Amygdala (tissue), 56 donors: ENCODE data around the gene PPP4R3C.
"Not testable (repeated sequence)": the region's sequence is repeated elsewhere in the genome, so short reads cannot be mapped to it uniquely, and the experiment has no call there.

ENCODE experiments used
- DNase-seq, 56 donors: peaks; one replicate each; lab custom pipeline; 2025; lab: John Stamatoyannopoulos, UW

The PPP4R3C gene

DNA sequence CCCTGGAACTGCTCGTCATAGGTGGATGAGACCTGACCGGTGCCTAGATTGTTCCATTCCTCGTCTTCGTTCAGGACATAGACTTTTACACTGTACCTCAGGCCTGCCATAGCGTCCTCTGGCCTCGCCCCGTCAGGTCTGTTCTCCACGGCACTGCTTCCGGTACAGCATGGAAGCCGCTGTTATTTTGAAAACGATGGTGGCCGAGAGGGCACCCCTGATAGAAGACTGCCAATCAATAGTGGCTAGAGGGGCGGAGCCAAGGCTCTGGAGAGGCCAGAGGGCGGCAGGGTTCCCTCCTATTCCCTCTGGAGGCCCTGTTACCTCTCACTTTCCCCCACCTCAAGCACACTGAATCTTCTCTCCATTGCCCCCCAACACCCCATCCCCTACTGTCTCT is at the start of gene PPP4R3C:
Gene PPP4R3C (minus strand): TSS at position 155 of the 400 bp plus-strand sequence. CDS start 45 bp downstream, at position 110.
- no peak for DNase-seq

DNA sequence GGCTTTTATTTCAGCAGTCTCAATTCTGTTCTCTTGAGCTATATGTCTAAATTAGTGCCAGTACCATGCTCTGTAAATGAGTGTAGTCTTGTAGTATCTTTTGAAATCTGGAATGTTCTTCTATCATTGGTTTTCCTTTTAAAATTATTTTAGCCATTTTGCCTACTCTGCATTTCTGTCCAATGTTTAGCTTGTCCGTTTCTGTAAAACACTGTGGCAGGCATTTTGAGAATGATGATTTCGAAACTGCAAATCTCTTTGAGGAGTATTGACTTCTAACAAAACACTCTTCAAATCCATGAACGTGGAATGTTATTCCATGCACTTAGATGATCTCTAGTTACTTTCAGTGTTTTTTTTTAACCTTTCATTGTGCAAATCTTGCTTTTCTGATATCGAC is 28.3 kb upstream of the PPP4R3C start:
- DNase-seq = no peak

DNA sequence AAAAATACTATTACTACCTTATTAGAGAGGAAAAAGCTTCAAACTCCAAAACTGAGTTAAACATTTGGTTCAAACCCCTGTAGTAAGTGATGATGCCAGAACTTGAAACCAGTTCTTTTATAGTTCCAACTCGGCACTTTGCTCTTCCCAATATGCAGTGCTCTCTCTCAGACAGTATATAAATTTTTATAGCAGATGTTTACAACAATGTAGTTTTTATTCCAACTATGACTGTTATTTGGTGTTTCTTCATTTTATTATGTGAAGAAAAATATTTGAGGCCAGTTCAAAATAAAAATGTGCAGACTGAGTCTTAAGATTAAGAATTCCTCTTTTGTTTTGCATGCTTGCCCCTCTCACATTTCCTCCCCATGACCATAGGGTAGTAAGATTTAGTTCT is 2.9 kb upstream of the PPP4R3C start:
- no peak for DNase-seq

DNA sequence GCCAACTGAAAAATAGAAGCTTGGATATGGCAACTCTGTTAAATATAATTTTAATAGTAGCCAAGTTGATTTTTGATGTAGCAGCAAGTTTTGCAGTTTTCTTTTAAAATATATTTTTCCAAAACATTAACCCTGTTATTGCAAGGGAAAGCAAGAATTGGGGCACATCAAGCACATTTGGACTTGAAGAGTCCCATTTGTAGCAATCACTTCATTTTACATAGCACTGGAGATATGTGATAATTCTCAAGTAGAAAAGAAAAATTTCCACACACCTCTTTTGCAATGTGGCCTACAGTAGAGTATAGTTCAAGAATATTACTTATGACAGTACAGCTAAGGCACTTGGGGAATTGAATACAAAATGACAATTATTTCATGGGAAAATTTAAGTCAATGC is 1.9 kb upstream of the PPP4R3C start:
- no peak for DNase-seq

DNA sequence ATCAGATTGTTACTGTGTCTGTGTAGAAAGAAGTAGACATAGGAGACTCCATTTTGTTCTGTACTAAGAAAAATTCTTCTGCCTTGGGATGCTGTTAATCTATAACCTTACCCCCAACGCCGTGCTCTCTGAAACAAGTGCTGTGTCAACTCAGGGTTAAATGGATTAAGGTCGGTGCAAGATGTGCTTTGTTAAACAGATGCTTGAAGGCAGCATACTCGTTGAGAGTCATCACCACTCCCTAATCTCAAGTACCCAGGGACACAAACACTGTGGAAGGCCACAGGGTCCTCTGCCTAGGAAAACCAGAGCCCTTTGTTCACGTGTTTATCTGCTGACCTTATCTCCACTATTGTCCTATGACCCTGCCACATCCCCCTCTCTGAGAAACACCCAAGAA is 4.0 kb downstream of the PPP4R3C start:
- DNase-seq = not testable (repeated sequence)

GRCh38 chrX:27458544-27458943 is 4.6 kb downstream of the PPP4R3C start:
- DNase-seq = not testable (repeated sequence)

DNA sequence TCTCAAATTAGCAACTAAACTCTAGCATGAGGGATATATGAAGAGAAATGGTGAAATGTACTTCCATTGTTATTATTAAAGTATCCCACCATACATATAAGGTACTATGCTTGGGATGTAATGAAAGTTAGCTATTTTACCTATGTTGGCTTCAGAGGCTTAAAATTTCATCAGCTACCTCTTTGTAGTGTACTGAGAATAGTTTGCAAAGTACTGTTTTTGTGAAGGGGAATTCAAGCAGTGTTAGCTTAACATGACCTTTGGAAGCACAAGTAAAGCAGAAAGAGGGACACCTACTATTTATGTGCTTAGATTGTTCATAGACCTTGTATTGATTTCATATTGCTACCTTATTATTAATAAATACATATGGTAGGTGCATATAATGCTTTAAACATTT is 11.8 kb downstream of the PPP4R3C start:
- no peak for DNase-seq

DNA sequence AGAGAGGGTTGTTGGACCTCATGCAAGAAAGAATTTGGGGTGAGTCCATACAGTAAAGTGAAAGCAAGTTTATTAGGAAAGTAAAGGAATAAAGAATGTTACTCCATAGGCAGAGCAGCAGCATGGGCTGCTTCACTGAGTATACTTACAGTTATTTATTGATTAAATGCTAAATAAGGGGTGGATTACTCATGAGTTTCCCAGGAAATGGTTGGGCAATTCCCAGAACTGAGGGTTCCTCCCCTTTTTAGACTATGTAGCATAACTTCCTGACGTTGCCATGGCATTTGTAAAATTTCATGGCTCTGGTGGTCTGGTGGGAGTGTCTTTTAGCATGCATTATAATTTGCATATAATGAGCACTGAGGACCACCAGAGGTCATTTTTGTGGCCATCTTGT is 16.7 kb downstream of the PPP4R3C start:
- DNase-seq = no peak

- no peak for DNase-seq
Measured at GRCh38 chrX:27445438-27445837, 17.7 kb downstream of the PPP4R3C start.

DNA sequence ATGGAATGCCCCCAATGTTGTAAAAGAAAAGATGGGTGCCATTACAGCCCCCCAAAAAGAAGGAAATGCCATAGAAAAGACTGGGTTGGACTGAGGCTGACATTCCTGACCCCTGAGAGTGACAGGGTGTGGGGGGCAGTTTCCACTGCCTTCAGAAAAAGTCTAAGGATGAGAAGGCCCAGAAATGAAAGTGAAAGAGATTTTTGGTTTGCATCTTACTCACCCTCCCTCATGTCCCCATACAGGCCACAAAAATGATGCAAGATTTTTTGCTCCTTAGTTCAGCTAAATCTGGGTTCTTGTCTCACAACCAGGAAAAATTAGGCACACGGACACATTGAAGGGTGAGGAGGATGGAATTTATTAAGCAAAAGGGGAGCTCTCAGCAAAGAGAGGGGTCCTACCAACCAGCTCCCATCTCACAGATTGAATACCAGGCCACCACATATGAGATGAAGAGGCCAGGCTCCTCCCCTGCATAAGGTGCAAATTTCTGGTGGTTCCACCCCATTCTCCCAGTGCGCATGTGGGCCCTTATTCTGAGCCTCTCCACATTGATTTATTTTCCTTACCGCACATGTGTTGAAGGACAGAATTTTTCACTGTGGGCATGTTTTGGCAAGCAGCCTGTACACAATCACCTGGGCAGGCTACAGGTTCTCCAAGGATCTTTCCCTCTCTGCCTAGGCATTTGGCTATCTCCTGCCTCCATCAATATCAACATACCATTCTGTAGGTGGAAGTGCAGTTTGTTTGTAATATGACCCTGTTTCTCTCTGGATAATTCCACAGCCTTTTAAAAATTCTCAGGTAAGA is 18.8 kb downstream of the PPP4R3C start:
- DNase-seq = no peak

DNA sequence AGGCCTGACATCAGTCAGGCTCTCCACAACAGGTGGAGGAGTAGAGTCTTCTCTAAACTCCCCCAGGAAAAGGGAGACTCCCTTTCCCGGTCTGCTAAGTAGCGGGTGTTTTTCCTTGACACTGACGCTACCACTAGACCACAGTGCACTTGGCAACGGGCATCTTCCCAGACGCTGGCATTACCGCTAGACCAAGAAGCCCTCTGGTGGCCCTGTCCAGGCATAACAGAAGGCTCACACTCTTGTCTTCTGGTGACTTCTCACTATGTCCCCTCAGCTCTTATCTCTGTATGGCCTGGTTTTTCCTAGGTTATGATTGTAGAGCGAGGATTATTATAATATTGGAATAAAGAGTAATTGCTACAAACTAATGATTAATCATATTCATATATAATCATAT is 20.7 kb downstream of the PPP4R3C start:
- DNase-seq = not testable (repeated sequence)

- no peak for DNase-seq
Measured at GRCh38 chrX:27439771-27440170, 23.4 kb downstream of the PPP4R3C start.

DNA sequence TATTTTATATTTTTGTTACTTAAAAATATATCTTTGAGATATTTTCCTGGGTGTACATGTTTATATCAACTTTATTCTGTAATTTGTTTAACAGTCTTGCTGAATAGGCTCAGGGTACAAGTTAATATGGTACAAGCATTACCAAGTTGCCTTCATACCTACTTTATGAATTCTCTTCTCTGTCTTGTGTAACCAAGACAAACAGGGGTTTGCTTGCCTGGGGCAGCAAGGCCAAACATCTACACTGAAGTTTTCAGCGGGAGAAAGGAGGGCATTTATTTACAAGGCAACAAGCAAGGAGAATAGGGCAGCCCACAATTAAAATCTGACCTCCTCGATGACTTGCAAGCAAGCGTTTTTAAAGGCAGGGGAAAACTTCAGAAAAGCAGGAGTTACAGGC is 24.2 kb downstream of the PPP4R3C start:
- DNase-seq = no peak

- no peak for DNase-seq
Measured at GRCh38 chrX:27435031-27435430, 28.1 kb downstream of the PPP4R3C start.
